T-helper 2 cell treated with Interferon-gamma antibody and Interleukin-4, amounts not matched to agents 100 ng/mL and 5 ng/mL, for 36 hours (primary cell): ENCODE results near the gene OBSL1. TPM values are rescaled to one million over a fixed set of nuclear protein-coding genes. Genes with fewer than 3 reads are reported as not detected.

Experiments
- intact Hi-C: fragments of 100-400 bp; cut with micrococcal nuclease; formaldehyde crosslinking; loops from one replicate; pipeline ENCODE4 v1.15.1; 2023
- total RNA-seq: library from RNA; stranded (reverse); gene quantifications from 2 replicates; pipeline ENCODE4 v1.2.3, GENCODE V29; 2022

Gene OBSL1
- total RNA-seq, 1 donor from 2014 or later, result not detected

GRCh38 chr2:219597552-219598307 lies 26.4 kb upstream of the OBSL1 start, which contains the start of gene STK11IP:
Gene STK11IP, plus strand, starts transcription at chr2:219597857. Its CDS starts 263 bp downstream, at chr2:219598120.
- intact Hi-C loops, result loop anchor here (1.0 to 5.0 kb wide), 8 partner anchors 45 to 1380 kb away; partner anchors contain the start of genes ARPC2, CHPF, CNPPD1 and GLB1L

DNA sequence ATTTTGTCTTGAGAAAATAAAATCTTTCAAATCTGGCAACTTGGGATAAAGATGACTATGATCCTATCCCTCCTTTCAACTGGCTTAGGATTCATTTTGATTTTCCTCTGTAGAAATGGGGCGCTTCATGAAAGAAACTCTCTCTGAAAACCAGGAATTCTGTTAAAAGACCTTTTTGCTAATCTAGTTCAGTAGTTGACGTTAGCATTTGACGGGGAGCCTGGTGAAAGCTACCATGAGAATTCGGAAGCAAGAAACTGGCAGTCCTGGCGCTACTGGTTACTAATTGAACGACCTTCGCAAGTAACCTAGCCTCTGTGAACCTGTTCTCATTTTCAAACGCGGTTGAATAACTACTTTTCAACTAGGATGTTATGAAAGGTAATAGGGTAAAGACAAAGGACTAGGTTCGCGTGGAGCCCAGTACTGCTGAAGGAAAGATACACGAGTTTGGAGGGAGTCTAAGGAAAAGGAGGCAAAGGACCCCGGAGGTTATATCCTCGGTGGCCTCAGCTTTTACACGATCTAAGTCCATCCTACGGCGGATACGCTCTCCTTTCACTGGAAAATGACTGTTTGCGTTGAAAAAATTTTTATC lies 25.7 kb upstream of the OBSL1 start:
- intact Hi-C loops, result loop anchor here (1.0 to 5.0 kb wide), 7 partner anchors 45 to 1380 kb away; partner anchors contain the start of genes ARPC2, CHPF, CNPPD1 and GLB1L

DNA sequence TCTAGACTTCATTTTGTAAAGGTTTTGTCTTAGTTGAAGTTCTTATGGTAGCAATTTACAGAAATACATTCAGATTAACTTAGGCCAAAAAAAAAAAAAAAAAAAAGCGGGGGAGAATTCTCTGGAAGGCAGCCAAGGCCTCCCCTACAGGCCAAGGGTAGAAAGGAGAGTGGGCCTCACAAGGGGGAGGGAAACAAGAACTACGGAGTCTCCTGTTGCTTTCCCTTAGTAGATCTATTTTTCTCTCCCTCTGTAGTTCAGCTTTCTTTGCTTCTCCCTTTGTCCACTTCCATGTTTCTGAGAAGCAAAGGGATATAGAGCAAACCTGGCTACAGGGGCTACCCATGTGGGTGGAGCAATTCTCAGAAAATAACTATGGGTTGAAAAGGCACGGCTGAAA lies 23.9 kb upstream of the OBSL1 start:
- intact Hi-C loops, result loop anchor here (5.0 kb wide), 2 partner anchors 418 to 1378 kb away; partner anchors contain the start of genes ARPC2, CNPPD1 and RETREG2

DNA sequence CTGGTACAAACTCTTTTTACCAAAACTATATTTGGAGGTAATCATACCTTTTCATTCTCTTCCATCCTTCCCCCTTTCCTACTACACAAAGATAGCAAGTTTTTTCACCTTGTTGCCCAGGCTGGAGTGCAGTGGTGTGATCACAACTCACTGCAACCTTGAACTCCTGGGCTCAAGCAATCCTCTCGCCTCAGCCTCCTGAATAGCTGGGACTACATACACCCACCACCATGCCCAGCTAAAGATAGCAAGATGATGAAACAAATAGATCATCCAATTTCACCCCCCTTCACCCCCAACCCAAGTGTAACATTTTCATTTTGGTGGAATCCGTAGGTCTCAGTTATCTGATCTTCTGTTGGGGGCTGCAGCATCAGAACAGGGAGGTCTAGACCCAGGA lies 21.8 kb upstream of the OBSL1 start:
- intact Hi-C loops, result no loop called here

DNA sequence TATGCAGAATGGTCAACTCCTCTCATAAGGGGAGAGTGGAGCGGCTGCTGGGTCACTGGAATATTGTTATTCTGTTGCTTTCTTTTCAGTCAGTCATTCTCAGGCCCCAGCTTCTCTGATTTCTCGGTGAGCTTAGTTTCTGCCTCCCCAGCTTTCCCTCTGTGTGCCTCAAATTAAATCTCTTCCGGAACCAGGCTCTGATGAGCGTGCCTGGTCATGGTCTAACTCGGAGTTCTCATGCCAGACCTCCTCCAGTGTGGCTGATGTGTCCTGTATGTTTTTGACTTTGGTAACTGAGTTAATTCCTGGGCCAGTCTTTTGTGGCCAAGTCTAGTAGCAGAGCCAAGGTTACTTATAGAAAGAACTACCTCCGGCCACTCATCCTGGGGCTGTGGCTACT lies 21.4 kb upstream of the OBSL1 start:
- intact Hi-C loops, result no loop called here

DNA sequence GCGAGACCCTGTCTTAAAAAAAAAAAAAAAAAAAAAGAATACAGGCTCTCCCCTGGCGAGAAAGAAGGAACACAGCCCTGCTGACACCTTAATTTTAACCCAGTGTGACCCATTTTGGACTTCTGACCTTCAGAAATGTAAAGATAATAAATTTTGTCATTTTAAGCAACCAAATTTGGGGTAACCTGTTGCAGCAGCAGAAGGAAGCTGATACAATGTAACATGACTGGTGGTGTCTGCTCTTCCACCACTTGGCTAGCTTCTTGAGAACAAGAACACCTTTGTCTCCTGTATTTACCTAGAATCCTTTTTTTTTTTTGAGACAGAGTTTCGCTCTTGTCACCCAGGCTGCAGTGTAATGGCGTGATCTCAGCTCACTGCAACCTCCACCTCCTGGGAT lies 19.8 kb upstream of the OBSL1 start:
- intact Hi-C loops, result no loop called here

DNA sequence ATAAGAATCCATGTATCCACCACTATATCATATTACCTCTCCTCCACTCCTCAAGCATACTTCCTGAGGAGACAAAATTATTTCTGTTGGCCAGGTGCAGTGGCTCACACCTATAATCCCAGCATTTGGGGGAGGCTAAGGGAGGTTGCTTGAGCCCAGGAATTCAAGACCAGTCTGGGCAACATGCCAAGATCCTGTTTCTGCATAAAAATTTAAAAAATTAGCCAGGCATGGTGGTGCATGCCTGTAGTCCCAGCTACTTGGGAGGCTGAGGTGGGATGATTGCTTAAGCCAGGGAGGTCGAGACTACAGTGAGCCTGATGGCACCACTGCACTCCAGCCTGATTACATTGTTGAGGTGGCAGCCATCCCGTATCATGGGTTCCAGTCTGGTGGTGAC lies 10.0 kb upstream of the OBSL1 start:
- intact Hi-C loops, result no loop called here

DNA sequence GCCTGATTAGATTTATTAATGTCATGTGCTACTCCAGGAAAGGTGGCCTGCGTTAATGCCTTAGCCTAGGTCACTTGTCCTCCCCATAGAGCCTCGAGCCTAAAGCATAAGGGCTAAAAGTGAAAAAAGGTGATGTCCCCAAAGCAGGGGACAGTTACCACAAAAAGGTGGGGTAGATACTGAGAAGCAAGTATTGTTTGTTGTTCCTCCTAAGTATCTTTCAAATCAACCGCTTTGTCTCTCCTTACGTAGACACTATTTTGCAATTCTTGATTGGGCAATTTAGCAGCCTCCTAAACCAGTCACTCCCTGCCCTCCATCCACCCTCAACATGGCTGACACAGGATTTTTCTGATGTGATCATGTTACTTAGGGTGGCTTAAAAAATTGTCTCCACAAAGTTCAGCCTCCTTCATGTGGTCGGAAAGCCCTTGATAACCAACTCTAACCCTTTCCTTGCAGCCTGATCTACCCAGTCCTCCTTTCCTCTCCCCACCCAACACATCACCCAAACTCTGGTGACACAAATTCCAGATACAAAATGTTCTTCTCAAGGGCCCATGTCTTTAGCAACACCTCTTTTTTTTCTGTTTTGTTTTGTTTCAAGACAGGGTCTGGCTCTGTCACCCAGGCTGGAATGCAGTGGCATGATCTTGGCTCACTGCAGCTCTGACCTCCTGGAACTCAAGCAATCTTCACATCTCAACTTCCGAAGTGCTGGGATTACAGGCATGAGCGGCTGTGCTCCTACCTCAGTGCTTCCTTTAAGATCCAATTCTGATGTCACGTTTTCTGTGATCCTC lies 7.7 kb upstream of the OBSL1 start:
- intact Hi-C loops, result no loop called here

- intact Hi-C loops, result no loop called here
Observed at GRCh38 chr2:219576505-219577388, 5.4 kb upstream of the OBSL1 start.

- intact Hi-C loops, result no loop called here
Observed at GRCh38 chr2:219575566-219576504, 4.5 kb upstream of the OBSL1 start.

- intact Hi-C loops, result no loop called here
Observed at GRCh38 chr2:219574484-219575311, 3.4 kb upstream of the OBSL1 start.

DNA sequence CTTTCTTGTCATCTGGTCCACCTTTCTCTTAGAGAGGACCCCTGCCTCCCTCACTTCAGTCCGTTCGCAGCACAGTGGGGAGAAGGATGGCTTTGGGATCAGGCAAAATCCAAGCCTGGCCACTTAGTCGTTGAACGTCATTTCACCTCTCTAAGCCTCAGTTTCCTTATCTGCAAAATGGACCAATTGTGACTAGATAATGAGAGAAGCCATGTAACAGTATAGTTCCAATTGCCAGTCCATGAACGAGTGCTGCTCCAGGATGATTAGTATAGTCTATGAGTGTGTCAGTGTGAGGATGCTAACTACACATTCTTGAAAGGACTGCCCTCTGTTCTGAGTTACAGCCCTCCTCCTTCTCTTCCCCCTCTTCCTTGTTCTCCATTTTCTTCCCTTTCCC lies 1.8 kb upstream of the OBSL1 start:
- intact Hi-C loops, result no loop called here

- intact Hi-C loops, result no loop called here
Observed at GRCh38 chr2:219572237-219573001, 1.1 kb upstream of the OBSL1 start, which contains the start of gene INHA. Gene INHA, plus strand, starts transcription at chr2:219572310. Its CDS starts 65 bp downstream, at chr2:219572375.

- intact Hi-C loops, result no loop called here
Observed at GRCh38 chr2:219570924-219571310, 422 bp downstream of the OBSL1 start.

GRCh38 chr2:219570194-219570923 lies 980 bp downstream of the OBSL1 start:
- intact Hi-C loops, result no loop called here

GRCh38 chr2:219569635-219570034 lies 1.7 kb downstream of the OBSL1 start:
- intact Hi-C loops, result no loop called here

GRCh38 chr2:219569041-219569440 lies 2.3 kb downstream of the OBSL1 start:
- intact Hi-C loops, result no loop called here
